Right kidney (tissue), 1 donor: ENCODE results near the gene RXRA.

ENCODE experiments used
- DNase-seq: peaks from one replicate; pipeline ENCODE4 v3.0.0-alpha.2; 2016

RXRA gene

GRCh38 chr9:134452728-134453127 lies 126.5 kb downstream of the RXRA start:
- no peak for DNase-seq

GRCh38 chr9:134453776-134454475 lies 127.7 kb downstream of the RXRA start:
- no peak for DNase-seq

GRCh38 chr9:134454476-134454857 lies 128.2 kb downstream of the RXRA start:
- no peak for DNase-seq

- no peak for DNase-seq
Measured at GRCh38 chr9:134455021-134455471, 128.8 kb downstream of the RXRA start.

- no peak for DNase-seq
Measured at GRCh38 chr9:134455537-134455933, 129.3 kb downstream of the RXRA start.

GRCh38 chr9:134455934-134456755 lies 129.9 kb downstream of the RXRA start:
- peak; percentile 78 for DNase-seq

GRCh38 chr9:134456756-134457305 lies 130.6 kb downstream of the RXRA start:
- peak; percentile 31 for DNase-seq

- peak; percentile 15 for DNase-seq
Measured at GRCh38 chr9:134457321-134458206, 131.3 kb downstream of the RXRA start.

- DNase-seq, result peak; percentile 41
Measured at GRCh38 chr9:134458207-134459108, 132.2 kb downstream of the RXRA start.

- no peak for DNase-seq
Measured at GRCh38 chr9:134459164-134459563, 132.9 kb downstream of the RXRA start.

- no peak for DNase-seq
Measured at GRCh38 chr9:134459573-134459972, 133.3 kb downstream of the RXRA start.

- DNase-seq, result no peak
Measured at GRCh38 chr9:134460206-134460605, 134.0 kb downstream of the RXRA start.

- DNase-seq, result no peak
Measured at GRCh38 chr9:134460896-134461295, 134.6 kb downstream of the RXRA start.

GRCh38 chr9:134461426-134461982 lies 135.2 kb downstream of the RXRA start:
- no peak for DNase-seq

GRCh38 chr9:134462318-134462717 lies 136.1 kb downstream of the RXRA start:
- DNase-seq, result no peak

GRCh38 chr9:134463280-134463679 lies 137.0 kb downstream of the RXRA start:
- no peak for DNase-seq

- DNase-seq, result no peak
Measured at GRCh38 chr9:134466869-134467616, 140.8 kb downstream of the RXRA start.

- no peak for DNase-seq
Measured at GRCh38 chr9:134468358-134468757, 142.1 kb downstream of the RXRA start.

- DNase-seq, result peak; percentile 31
Measured at GRCh38 chr9:134469041-134469875, 143.0 kb downstream of the RXRA start.
